ENCODE data around the gene L3MBTL2. TPM values are rescaled to one million over a fixed set of nuclear protein-coding genes. Genes with fewer than 3 reads are reported as not detected.

L3MBTL2 gene
- total and polyA plus RNA-seq, 10 of the 15 experiments (the other 5 are each of a cell fraction or from before 2014, with no cell fraction given), result 13.2 to 37.6 (median 28.2) TPM

DNA sequence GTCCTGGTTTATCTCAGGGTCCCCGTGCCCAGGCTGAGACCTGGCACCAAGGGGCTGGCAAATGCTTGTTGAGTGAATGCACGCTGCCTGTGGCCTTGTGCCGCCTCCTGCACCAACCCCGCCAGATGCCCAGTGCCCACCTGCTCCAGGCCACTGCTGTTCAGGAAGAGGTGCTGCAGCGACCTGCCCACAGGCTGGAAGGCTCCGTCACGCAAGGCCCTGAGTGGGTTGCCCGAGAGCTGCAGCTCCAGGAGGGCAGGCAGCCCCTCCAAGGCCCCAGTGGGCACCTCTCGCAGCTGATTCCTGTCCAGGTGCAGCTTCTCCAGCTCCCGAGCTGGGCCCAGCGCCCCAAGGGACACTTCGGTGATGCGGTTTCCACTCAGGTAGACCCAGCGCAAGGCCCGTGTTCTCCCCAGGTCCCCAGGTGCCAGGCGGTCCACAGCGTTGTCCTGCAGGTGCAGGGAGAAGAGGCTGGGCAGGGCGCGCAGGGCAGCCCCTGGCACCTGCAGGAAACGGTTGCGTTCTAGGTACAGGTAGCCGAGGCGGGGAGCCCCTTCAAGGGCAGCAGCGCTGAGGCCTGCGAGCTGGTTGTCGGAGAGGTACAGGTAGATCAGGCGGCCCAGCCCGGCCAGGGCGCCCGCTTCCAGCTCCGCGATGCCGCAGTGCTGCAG lies 32.1 kb downstream of the L3MBTL2 start:
- Histone ChIP-seq H3K36me3 (ENCODE audit: control insufficient read depth in 2 of 2, insufficient read depth in 2 of 2, low read length in 1 of 2) (no peaks in the 10 kb centered on the region), H3K27ac (ENCODE audit: control insufficient read depth, insufficient read depth) (no peak overlapping the region), H3K4me2 (ENCODE audit: control insufficient read depth, insufficient read depth) (peak overlapping the region; percentile 84), H3K79me2 (ENCODE audit: control insufficient read depth, insufficient read depth, low read length) (no peaks in the 10 kb centered on the region), H4K20me1 (ENCODE audit: control insufficient read depth, insufficient read depth) (no peaks in the 10 kb centered on the region), H3K4me3 (peak overlapping the region; percentile 47; the same call in 1 of the 2 replicates), H3K9me3 (replicated peaks; ENCODE audit: control insufficient read depth, insufficient read depth, low read length) (no peaks in the 10 kb centered on the region), H3K4me1 (ENCODE audit: control insufficient read depth, insufficient read depth, low read length) (peaks cover 3% of the 10 kb centered on the region; the same call in 1 of the 2 replicates), H2AFZ (ENCODE audit: control insufficient read depth, low read depth, low read length) (peak overlapping the region; percentile 81), H3K27me3 (replicated peaks in 1 of 2; ENCODE audit: control insufficient read depth in 2 of 2, insufficient read depth in 2 of 2, low read length in 1 of 2) (no peaks in the 10 kb centered on the region; a peak in 1 of 4 replicates), H3K9ac (ENCODE audit: control insufficient read depth, insufficient read depth, low read length) (peak overlapping the region; percentile 27; the same call in 1 of the 2 replicates)
- no peak for DNase-seq (ENCODE audit: low read depth, low spot score)
- intact Hi-C loops (cut with micrococcal nuclease; ENCODE audit: unreplicated experiment), result loop anchor here (2.0 kb wide), 1 partner anchor 314 kb away; no protein-coding TSS in a partner anchor
- BruUV-seq (replicated peaks), result no TSS peak
- ChIA-PET POLR2A (interaction anchor here (0.8 to 0.9 kb wide), 2 partner anchors 34 to 314 kb away, joined by 3 to 5 read pairs; no protein-coding TSS in a partner anchor), CTCF (interaction anchor here (0.6 to 5.6 kb wide), 27 partner anchors 7 to 384 kb away, joined by 3 to 136 read pairs (median 3); partner anchors contain the start of gene RANGAP1), SMC1A (ENCODE audit: uncharacterized antibody, unreplicated experiment) (interaction anchor here (0.6 to 6.0 kb wide), 6 partner anchors 20 to 315 kb away, joined by 3 to 73 read pairs (median 4); partner anchors contain the start of gene RBX1), RAD21 (ENCODE audit: unreplicated experiment) (interaction anchor here (0.6 to 3.2 kb wide), 20 partner anchors 43 to 890 kb away, joined by 3 to 101 read pairs (median 4); partner anchors contain the start of genes RANGAP1 and ZC3H7B)
- no peak for ATAC-seq
- in situ Hi-C loops (cut with MboI), result no loop called here
- 13% methylated on average over 31 of the region's 33 CpGs for WGBS (ENCODE audit: insufficient coverage, insufficient replicate concordance, low lambda C conversion rate, missing lambda C conversion rate)
- no peak for FAIRE-seq
- TF ChIP-seq FOXK2 (IDR thresholded peaks at IDR 0.05) (no peak), IRF4 (IDR thresholded peaks at IDR 0.05; ENCODE audit: low read depth, low read length) (no peak), NFYA (IDR thresholded peaks at IDR 0.05; ENCODE audit: borderline replicate concordance, low read depth, low read length) (no peak), ZNF207 (IDR thresholded peaks at IDR 0.05; ENCODE audit: borderline replicate concordance) (no peak), IKZF2 (IDR thresholded peaks at IDR 0.05) (no peak), KAT2A (conservative IDR thresholded peaks at IDR 0.05; ENCODE audit: control insufficient read depth, low read depth, low read length) (no peak), MTA3 (IDR thresholded peaks at IDR 0.05; ENCODE audit: borderline replicate concordance, low read length) (no peak), SREBF1 (IDR thresholded peaks at IDR 0.05; ENCODE audit: low read length) (no peak), CREB1 (IDR thresholded peaks at IDR 0.05; ENCODE audit: low read depth) (no peak)
- TF ChIP-seq, protein P1, sequence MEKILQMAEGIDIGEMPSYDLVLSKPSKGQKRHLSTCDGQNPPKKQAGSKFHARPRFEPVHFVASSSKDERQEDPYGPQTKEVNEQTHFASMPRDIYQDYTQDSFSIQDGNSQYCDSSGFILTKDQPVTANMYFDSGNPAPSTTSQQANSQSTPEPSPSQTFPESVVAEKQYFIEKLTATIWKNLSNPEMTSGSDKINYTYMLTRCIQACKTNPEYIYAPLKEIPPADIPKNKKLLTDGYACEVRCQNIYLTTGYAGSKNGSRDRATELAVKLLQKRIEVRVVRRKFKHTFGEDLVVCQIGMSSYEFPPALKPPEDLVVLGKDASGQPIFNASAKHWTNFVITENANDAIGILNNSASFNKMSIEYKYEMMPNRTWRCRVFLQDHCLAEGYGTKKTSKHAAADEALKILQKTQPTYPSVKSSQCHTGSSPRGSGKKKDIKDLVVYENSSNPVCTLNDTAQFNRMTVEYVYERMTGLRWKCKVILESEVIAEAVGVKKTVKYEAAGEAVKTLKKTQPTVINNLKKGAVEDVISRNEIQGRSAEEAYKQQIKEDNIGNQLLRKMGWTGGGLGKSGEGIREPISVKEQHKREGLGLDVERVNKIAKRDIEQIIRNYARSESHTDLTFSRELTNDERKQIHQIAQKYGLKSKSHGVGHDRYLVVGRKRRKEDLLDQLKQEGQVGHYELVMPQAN (conservative IDR thresholded peaks at IDR 0.05), result no peak
- TF ChIP-seq, protein P2, sequence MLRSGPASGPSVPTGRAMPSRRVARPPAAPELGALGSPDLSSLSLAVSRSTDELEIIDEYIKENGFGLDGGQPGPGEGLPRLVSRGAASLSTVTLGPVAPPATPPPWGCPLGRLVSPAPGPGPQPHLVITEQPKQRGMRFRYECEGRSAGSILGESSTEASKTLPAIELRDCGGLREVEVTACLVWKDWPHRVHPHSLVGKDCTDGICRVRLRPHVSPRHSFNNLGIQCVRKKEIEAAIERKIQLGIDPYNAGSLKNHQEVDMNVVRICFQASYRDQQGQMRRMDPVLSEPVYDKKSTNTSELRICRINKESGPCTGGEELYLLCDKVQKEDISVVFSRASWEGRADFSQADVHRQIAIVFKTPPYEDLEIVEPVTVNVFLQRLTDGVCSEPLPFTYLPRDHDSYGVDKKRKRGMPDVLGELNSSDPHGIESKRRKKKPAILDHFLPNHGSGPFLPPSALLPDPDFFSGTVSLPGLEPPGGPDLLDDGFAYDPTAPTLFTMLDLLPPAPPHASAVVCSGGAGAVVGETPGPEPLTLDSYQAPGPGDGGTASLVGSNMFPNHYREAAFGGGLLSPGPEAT (IDR thresholded peaks at IDR 0.05; ENCODE audit: low read depth), result no peak
- TF ChIP-seq, protein P3, sequence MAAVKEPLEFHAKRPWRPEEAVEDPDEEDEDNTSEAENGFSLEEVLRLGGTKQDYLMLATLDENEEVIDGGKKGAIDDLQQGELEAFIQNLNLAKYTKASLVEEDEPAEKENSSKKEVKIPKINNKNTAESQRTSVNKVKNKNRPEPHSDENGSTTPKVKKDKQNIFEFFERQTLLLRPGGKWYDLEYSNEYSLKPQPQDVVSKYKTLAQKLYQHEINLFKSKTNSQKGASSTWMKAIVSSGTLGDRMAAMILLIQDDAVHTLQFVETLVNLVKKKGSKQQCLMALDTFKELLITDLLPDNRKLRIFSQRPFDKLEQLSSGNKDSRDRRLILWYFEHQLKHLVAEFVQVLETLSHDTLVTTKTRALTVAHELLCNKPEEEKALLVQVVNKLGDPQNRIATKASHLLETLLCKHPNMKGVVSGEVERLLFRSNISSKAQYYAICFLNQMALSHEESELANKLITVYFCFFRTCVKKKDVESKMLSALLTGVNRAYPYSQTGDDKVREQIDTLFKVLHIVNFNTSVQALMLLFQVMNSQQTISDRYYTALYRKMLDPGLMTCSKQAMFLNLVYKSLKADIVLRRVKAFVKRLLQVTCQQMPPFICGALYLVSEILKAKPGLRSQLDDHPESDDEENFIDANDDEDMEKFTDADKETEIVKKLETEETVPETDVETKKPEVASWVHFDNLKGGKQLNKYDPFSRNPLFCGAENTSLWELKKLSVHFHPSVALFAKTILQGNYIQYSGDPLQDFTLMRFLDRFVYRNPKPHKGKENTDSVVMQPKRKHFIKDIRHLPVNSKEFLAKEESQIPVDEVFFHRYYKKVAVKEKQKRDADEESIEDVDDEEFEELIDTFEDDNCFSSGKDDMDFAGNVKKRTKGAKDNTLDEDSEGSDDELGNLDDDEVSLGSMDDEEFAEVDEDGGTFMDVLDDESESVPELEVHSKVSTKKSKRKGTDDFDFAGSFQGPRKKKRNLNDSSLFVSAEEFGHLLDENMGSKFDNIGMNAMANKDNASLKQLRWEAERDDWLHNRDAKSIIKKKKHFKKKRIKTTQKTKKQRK (IDR thresholded peaks at IDR 0.05; ENCODE audit: low read depth, low read length), result no peak
- TF ChIP-seq, protein P4, sequence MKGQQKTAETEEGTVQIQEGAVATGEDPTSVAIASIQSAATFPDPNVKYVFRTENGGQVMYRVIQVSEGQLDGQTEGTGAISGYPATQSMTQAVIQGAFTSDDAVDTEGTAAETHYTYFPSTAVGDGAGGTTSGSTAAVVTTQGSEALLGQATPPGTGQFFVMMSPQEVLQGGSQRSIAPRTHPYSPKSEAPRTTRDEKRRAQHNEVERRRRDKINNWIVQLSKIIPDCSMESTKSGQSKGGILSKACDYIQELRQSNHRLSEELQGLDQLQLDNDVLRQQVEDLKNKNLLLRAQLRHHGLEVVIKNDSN (IDR thresholded peaks at IDR 0.05; ENCODE audit: borderline replicate concordance, extremely low read length, insufficient read depth, low read depth, low read length), result no peak

Data from GM12878 (cell line).